Right atrium auricular region (tissue), 2 donors: ENCODE results near the gene CD244. TPM values are rescaled to one million over a fixed set of nuclear protein-coding genes. Genes with fewer than 3 reads are reported as not detected.

Experiments
- DNase-seq: peaks from one replicate; pipeline ENCODE4 v3.0.0-alpha.2; 2019; ENCODE audit warnings: low spot score
- H3K27ac ChIP-seq, 2 donors: fragments of 200-600 bp; sonication (generic); 1 replicate in 1 of 2; 2 replicates in 1 of 2; pipeline ENCODE4 v1.5.1; 2016 to 2019
- H3K27me3 ChIP-seq, 2 donors: fragments of 200-600 bp; sonication (generic); one replicate each; pipeline versions ENCODE4 v1.5.1 to v1.6.0; 2017 to 2019
- H3K36me3 ChIP-seq: fragments of 200-600 bp; sonication (generic); one replicate; pipeline ENCODE4 v1.5.1; 2016
- H3K4me1 ChIP-seq, 2 donors: fragments of 200-600 bp; sonication (generic); one replicate each; pipeline versions ENCODE4 v1.5.1 to v1.6.0; 2017 to 2019
- H3K4me3 ChIP-seq, 2 donors: fragments of 200-600 bp; sonication (generic); 1 replicate in 1 of 2; 2 replicates in 1 of 2; pipeline ENCODE4 v1.5.1; 2017 to 2019; ENCODE audit warnings: mild to moderate bottlenecking in 1 of 2, moderate library complexity in 1 of 2
- H3K9me3 ChIP-seq, 2 donors: fragments of 200-600 bp; sonication (generic); one replicate each; pipeline ENCODE4 v1.5.1; 2019
- CTCF ChIP-seq, 2 donors: fragments of 200-600 bp; sonication (generic); IDR thresholded peaks; one replicate each; pipeline ENCODE4 v1.5.1; 2019; ENCODE audit warnings: antibody characterized with exemption in 2 of 2
- total RNA-seq, 2 donors: library from RNA; depleted of rRNA; stranded (reverse); fragments of >200 nt; gene quantifications; one replicate each; pipeline ENCODE4 v1.1.0, GENCODE V29; 2016

The CD244 gene
- total RNA-seq, 2 donors from 2014 or later, result 0.41 to 0.86 TPM

DNA sequence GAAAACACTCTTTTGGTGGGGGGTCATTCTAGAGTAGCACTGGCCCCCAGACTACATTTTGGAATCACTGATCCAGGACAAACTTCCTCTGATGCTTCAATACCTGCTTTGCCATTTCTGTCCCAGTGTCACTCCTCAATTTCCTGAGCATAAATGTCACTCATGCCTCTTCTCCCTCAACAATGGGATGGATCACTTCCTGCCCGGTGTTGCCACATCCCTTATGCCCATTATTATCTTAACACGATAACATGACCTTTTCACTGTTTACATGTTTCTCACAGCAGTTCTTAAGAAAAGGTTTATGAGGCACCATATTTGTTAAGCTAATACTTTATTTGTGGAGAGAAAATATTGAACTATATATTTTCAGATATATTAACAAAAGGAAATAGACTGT, 26.2 kb upstream of the CD244 start:
- no peak overlapping the region for H3K4me3 ChIP-seq
- TF ChIP-seq CTCF (IDR thresholded peaks at IDR 0.05), result no peak
- no peak overlapping the region for H3K27ac ChIP-seq
- no peaks in the 10 kb centered on the region for H3K36me3 ChIP-seq
- no peaks in the 10 kb centered on the region for H3K27me3 ChIP-seq
- no peaks in the 10 kb centered on the region for H3K4me1 ChIP-seq
- H3K9me3 ChIP-seq, result peaks cover 0 to 1% of the 10 kb centered on the region in 2 donors
- DNase-seq, result no peak

DNA sequence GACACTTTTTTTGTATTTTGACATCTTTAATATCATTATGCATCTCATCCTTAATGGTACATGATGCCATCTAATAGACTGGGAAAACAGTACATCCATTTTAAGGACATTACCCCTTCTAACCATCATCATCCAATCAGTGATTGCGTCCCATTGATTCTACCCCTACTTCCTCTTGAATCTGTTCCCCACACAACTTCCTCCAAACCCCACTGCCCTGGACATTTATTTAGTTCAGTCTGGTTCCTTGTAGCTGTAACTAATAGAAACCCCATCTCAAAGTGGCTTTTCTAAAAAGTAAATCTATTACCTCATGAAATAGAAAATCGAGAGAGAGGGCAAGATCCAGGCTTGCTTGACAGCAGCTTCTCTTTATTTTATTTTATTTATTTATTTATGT, 24.4 kb upstream of the CD244 start:
- H3K4me1 ChIP-seq, result no peaks in the 10 kb centered on the region
- no peak overlapping the region for H3K27ac ChIP-seq
- TF ChIP-seq CTCF (IDR thresholded peaks at IDR 0.05), result no peak
- H3K27me3 ChIP-seq, result no peaks in the 10 kb centered on the region
- H3K36me3 ChIP-seq, result no peaks in the 10 kb centered on the region
- H3K9me3 ChIP-seq, result no peaks in the 10 kb centered on the region
- DNase-seq, result no peak
- no peak overlapping the region for H3K4me3 ChIP-seq

- Histone ChIP-seq H3K36me3 (no peaks in the 10 kb centered on the region), H3K9me3 (no peaks in the 10 kb centered on the region), H3K4me1 (no peaks in the 10 kb centered on the region), H3K4me3 (no peak within 1 kb of the TSS), H3K27ac (no peak within 1 kb of the TSS), H3K27me3 (no peaks in the 10 kb centered on the region)
- no peak for TF ChIP-seq CTCF (IDR thresholded peaks at IDR 0.05)
- no peak for DNase-seq
These were observed 22.4 kb upstream of the CD244 start, which contains the start of gene ITLN1 for GRCh38 chr1:160885042-160885441. TSS of gene ITLN1 (minus strand) at chr1:160885180. CDS start at chr1:160884877, 303 bp downstream.

- Histone ChIP-seq H3K4me3 (no peak overlapping the region), H3K4me1 (no peaks in the 10 kb centered on the region), H3K9me3 (no peaks in the 10 kb centered on the region), H3K27me3 (no peaks in the 10 kb centered on the region), H3K36me3 (no peaks in the 10 kb centered on the region), H3K27ac (no peak overlapping the region)
- TF ChIP-seq CTCF (IDR thresholded peaks at IDR 0.05), result peak in 1 of 2 donors; percentile 51
- DNase-seq, result no peak
These were observed 21.9 kb upstream of the CD244 start for GRCh38 chr1:160884579-160884978.

DNA sequence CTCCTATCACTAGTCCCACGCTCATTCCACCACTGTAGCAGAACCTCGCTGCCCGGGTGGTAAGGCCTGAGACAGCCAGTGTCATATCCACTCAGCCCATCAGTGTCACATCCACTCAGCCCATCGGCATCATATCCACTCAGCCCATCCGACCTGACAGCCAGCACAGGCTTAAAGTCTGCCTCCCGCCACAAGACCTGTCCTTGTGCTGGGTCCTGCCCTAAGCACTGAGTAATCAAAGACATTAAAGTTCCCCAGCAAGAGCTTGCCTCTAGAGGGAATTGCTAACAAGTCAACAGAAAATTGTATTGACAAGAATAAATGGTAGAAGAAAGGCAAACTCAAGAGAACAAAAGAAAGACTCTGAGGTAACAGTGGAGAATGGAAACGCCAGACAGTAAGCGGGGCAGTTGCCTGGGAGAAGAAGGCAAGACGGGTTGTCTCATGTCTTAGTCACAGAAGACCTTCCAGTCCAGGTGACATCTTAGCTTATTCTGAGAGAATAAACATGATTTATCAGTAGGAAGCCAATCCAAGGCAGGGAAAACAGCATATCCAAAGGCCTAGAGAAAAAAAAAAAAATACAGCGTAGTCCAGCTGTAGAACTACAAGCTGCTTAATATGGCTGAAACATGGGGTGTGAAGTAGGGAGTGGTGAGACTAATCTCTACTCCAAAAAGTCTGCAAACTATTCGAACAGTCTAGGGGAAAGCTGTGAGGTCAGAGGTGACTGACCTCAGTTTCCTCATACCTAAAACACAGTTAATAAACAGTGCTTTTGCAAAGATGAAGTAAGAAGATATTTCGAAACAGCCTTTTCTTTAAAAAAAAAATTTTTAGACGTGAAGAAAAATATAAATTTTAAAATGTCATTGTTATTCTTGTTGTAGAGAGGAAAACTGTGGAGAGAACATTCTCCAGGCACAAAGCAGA, 21.2 kb upstream of the CD244 start:
- H3K36me3 ChIP-seq, result no peaks in the 10 kb centered on the region
- no peak overlapping the region for H3K4me3 ChIP-seq
- H3K27ac ChIP-seq, result no peak overlapping the region
- H3K4me1 ChIP-seq, result no peaks in the 10 kb centered on the region
- no peaks in the 10 kb centered on the region for H3K27me3 ChIP-seq
- H3K9me3 ChIP-seq, result no peaks in the 10 kb centered on the region
- no peak for DNase-seq
- no peak for TF ChIP-seq CTCF (IDR thresholded peaks at IDR 0.05)
